GM19324 (cell line): ENCODE results near the gene TUT7.
A peak's percentile ranks its signal among the peaks of the same experiment; 100 is the strongest.
"Not testable (repeated sequence)": the region's sequence is repeated elsewhere in the genome, so short reads cannot be mapped to it uniquely, and the experiment has no call there.

Source experiments
- ATAC-seq: cut with Tn5 transposase; IDR thresholded peaks from one replicate; pipeline ENCODE4 v1.9.1; 2021; ENCODE audit warnings: mild to moderate bottlenecking, moderate library complexity; ENCODE audit not compliant: unreplicated experiment, low FRiP score

Gene TUT7

DNA sequence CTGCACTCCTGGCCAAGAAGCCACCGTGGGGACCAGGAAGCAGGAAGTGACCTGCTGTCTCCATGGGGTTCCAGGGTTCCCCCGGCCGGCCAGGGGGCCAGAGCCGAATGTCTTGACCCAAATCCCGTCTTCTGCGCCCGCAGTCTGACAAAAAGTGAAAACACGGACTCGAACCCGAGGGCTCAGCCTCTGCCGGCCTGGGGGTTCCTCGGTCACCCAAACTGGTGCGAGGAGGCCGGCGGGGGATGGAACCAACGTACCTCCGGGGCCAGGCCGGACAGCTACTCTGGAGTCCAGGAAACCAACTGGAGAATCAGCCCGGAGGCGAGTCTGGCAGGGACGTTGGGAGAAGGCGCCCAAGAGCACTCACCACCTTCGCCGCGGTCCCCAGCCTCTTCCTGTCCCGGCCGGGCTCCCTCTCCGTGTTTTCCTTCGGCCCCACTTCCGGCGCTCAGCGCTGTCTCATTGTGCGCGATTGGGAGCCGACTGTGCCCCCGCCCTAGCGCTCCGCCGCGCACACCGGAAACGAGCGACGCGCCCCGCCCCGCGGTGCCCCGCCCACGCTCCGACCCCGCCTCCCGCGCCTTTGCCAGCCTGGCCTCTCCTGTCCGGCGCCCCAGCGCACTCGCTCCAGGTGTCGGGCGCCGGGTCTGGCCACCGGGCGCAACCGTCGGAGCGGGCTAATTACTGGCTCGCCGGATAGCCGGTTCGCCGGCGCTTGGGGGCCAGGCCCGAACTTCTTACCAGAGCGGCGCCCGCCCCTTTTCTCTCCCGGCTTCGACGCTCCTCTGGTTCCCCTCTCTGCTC, at the start of gene TUT7:
TSS of gene TUT7 (minus strand) at position 400 of the 807 bp plus-strand sequence. CDS start 1,211 bp downstream, outside the sequence.
- peak; percentile 91 for ATAC-seq

DNA sequence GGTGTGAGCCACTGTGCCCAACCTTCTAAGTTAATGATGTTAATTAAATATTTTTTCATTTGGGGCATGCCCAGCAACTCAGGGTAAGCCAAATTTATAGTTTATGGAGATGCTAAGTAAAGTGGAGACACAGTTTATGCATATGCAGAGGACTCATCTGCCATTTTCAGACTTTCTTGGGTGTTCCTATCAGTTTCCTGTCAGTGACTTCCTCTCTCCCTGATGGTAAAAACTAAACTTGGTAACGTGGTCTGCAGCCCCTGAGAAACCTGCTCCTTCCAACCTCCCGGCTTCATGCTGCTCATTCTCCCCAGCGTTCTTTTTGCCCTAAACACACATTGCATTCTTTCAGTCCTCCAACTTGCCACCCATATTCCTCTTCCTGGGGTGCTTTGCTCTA, 48.4 kb upstream of the TUT7 start:
- ATAC-seq, result no peak

DNA sequence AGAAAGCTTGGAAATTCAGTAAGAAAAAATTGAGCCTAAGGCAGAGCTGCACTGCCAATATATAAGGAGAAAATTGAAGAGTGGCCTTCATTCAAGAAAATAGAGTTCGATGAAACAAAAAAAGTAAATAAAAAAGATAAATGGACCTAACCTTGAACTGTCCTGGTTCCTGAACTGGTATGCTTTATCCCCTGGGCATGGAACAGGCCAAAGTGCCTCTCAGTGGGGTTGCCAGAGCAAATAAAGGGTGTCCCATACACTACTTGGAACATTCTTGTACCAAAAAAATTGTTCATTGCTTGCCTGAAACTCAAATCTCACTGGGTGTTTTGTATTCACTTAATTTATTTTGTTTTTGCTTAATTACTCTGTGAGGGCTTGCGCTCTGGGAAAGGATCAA, 42.2 kb upstream of the TUT7 start:
- ATAC-seq, result no peak

DNA sequence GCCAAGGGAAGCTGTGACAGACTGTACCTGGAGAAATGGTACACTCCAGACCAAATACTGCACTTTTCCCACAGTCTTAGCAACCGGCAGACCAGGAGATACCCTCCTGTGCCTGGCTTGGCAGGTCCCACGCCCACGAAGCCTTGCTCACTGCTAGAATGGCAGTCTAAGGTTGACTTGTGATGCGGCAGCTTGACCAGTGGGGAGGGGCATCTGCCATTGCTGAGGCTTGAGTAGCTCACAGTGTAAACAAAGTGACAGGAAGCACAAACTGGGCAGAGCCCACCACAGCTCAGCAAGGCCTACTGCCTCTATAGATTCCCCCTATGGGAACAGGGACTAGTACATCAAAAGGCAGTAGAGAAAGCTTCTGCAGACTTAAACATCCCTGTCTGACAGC, 36.0 kb upstream of the TUT7 start:
- not testable (repeated sequence) for ATAC-seq

DNA sequence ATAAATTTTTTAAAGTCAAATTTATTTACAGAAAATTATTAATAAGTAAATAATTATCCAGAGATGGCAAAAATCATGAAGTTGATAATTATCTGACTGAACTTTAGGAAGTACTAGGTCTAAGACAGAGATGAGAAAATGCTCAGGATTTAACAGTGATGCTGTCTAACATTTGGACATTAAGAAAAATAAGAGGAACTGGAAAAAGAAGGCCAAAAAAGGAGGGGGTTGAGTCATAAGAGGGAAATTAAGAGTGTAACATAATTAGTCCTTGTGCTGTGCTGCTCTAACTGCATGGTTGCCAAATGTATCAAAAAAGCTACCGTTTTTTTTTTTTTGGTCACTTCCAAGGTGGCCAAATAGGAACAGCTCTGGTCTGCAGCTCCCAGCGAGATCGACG, 35.4 kb upstream of the TUT7 start:
- no peak for ATAC-seq

DNA sequence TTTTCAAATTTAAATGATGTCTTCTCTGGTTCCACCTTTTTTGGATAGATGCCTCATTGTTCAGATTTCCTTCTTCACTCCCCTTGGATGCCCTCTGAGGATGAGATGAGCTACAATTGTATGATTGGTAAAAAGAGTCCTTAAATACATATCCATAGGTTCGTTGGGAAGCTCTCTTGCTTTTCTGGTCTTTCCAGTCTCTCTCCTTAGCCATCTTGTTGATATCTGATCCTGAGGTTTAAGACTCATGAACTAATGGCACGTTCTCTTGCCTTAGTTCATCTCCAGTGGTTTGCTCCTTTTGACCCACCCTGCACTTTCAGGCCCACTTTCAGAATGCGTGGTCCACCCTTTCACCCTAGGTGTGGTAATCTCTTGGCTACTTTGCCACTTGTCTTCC, 33.2 kb upstream of the TUT7 start:
- ATAC-seq, result no peak

GRCh38 chr9:86383000-86383399, 28.8 kb upstream of the TUT7 start:
- not testable (repeated sequence) for ATAC-seq

DNA sequence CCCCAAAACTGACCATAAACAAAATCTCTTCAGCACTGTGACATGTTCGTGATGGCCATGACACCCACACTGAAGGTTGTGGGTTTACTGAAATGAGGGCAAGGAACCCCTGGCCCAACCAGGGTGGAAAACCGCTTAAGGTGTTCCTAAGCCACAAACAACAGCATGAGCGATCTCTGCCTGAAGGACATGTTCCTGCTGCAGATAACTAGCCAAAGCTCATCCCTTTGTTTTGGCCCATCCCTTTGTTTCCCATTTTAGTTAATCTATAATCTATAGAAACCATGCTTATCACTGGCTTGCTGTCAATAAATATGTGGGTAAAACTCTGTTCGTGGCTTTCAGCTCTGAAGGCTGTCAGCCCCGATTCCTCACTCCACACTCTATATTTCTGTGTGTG, 21.8 kb upstream of the TUT7 start:
- no peak for ATAC-seq

DNA sequence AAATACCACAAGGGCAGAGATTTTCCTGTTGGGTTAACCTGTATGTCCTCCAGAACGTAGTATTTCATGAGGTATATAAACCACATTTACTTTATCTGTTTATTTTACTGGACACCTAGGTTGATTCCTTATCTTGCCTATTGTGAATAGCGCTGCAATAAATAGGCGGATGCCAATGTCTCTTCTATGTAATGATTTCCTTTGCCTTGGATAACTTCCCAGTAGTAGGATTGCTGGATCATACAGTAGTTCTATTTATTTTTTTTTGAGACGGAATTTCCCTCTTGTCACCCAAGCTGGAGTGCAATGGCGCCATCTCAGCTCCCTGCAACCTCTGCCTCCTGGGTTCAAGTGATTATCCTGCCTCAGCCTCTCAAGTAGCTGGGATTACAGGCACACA, 15.6 kb upstream of the TUT7 start:
- ATAC-seq, result no peak

- ATAC-seq, result no peak
Observed at GRCh38 chr9:86368871-86369521, 14.8 kb upstream of the TUT7 start.

DNA sequence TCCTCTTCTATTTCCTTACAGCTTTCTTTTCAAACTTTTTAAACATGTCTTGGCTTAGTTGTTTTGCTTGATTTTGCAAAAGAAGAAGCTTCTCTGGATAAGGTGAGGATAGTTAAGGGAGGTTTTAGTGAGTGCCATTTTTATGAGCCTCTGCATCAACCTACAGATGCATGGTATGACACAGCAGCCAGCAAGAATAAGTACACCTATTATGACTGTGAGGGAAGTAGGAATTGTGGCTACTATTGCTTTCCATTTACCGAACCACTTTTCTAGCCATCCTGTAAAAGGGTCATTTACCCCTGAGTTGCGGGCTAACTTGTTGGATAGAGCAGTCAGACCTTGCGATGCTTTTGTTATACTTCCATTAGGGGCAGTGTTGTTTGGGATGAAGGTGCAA, 7.0 kb upstream of the TUT7 start:
- no peak for ATAC-seq

DNA sequence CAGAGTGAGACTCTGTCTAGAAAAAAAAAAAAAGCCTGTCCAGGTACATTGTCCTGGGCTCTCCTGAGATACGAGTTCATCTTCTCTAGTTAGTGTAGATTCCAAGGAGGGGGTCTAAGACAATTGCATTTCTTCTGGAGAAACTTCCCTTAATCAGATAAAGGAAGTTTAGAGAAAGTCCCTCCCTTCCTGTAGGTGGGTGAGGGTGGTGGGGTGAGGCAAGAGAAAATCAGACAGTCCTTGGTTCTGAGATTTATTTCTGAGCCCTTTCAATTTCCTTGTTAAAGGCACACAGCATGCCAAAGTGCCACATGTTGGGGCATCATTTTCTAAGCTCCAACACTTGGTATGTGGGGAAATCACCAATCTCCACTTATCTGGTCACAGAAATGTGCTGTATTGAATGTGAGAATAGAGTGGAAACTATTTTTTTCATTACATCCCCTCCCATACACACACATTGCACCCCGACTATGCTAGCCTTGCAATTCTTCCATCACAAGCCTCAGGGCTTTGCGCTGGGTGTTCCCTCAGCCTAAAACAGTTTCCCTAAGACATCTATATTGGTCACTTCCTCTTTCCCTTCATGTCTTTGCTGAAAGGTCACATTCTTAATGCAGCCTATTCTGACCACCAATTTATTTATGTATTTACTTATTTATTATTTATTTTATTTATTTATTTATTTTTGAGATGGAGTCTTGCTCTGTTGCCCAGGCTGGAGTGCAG, 5.1 kb upstream of the TUT7 start:
- no peak for ATAC-seq

DNA sequence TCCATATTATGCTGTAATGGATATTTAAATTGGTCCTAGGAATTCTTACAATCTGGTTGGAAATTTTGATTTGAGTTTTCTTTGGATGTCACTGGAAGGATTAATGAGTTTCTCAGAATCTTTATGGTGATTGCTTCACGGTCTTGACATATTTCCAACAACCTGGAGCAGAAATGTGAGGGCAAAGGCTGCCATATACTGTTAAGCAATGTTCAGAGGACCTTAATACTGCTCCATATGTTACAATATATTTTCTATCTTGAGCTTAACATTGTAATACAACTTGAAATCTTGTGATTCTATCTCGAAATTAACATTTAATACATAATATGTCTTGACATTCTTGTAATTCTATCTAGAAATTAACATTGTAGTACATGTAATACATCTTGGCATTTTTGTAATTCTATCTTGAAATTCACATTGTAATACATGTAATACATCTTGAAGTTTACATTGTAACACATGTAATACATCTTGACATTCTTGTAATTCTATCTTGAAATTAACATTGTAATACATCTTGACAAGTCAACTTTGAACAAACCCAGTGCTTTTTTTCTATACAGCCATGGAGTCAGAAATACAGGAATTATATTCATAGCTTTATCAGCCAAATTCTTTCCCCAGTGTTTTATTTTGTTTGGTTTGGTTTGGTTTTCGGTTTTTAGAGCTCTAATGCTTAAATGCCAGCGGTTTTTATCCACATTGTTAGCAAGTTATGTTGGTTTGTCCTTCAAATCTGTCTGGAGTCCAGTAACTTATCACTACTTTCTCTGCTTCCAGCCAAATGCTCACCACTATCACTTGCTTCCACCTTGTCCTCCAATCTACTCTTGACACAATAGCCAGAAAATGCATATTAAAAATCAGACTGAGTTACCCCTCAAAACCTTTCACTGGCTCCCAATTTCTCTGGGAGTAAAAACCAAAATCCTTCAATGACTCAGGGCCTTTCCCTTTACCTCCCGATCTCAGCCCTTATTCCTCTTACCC, 3.0 kb upstream of the TUT7 start:
- no peak for ATAC-seq

DNA sequence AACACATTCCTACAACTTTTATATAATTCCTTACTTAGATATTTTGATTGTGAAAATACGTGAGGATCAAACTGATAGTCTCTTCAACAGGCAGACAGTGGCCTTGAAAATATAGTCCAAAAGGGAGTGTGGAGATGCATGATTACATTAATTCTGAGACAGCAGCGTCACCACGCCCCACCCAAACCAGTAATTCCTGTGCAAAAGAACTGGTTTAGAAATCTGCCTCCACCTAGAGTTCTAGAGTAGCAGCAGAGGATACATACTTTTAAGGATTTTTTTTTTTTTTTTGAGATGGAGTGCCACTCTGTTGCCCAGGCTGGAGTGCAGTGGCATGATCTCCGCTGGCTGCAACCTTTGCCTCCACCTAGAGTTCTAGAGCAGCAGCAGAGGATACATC, 1.6 kb upstream of the TUT7 start:
- no peak for ATAC-seq

DNA sequence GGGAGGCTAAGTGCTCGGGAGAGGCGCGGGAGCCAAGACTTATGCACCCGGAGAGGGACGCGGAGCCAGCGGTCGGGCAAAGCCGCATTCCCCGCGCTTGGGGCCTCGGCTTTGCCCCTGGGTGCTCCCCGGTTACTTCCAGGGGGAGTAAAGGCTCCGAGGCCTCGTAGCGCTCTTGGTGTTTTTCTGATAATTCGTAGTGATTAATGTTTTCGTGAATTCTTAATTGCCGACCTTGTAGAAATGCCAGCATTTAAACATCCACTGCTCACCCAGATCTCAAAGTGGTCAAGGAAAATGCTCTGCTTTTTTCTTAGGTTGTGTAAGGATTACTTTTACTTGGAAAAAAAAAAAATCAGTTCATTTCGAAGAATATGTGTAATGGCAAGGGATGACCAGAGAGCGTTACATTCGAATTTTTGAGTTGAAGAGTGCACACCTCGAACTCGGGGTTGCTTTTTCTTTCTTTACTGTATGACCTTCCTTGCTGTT, 654 bp upstream of the TUT7 start:
- no peak for ATAC-seq

GRCh38 chr9:86353655-86354010, 577 bp downstream of the TUT7 start:
- ATAC-seq, result no peak

DNA sequence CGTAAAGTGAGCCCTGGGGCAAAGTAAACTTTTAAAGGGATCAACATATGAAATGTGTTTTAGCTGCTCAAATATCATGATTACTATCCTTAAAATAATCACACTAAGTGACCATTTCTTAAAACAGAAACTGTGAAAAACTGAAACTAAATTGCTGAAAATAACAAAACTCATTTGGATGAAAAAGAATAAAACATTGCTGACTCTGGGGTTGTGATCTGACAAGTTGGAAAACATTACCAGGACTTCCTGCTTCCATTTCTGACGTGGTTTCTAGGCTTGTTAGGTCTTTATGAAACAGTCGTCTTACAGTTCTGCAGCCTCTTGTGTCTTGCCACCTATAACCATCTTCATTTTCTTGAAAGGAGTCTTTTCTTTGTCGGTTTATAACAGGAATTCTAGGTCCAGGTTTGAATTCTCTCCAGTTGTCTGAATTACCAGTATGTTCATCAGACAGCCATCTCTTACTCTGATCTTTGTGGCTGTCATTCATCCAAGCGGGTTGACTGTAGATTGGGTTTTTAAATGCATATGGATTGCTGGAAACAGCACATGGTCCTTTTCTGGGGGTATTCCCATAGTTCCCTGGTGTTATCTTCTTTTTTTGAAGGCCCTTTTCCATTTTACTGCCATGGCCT, 1.7 kb downstream of the TUT7 start:
- no peak for ATAC-seq

DNA sequence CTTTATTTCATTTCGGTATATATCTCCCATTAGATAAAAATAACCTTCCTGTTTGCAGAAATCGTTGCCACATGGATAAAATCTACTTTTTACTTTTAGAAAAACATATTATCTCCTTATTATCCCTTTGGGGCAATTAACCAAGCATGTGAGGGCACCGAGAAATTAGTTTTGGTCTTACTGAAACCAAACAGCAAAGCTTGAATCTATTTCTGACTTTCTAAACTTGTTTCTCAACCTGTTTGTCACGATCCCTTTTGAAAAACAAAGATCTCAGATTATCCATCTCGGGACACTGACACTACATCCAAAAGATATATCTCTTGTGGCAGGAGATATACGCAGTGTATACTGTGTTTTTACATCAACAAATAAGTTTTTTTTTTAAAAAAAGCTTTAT, 2.3 kb downstream of the TUT7 start:
- ATAC-seq, result no peak

- no peak for ATAC-seq
Observed at GRCh38 chr9:86350006-86350760, 4.0 kb downstream of the TUT7 start.
